Stimulated activated CD4-positive, alpha-beta T cell treated with anti-CD3 and anti-CD28 coated beads, Interleukin-12 subunit alpha, Interleukin-12 subunit beta, amount 100 ng/mL, for 24 hours (primary cell): ENCODE data around the gene DDOST.

Experiments
- DNase-seq, 2 experiments: peaks; one replicate each; pipeline ENCODE4 v3.0.0-alpha.2; 2020; ENCODE audit warnings: low read depth in 2 of 2

DDOST gene

GRCh38 chr1:20661207-20662109 lies at the start of gene DDOST:
Gene DDOST (minus strand): TSS chr1:20661369. CDS start chr1:20661350, 19 bp downstream.
- peak; percentile 91 for DNase-seq

DNA sequence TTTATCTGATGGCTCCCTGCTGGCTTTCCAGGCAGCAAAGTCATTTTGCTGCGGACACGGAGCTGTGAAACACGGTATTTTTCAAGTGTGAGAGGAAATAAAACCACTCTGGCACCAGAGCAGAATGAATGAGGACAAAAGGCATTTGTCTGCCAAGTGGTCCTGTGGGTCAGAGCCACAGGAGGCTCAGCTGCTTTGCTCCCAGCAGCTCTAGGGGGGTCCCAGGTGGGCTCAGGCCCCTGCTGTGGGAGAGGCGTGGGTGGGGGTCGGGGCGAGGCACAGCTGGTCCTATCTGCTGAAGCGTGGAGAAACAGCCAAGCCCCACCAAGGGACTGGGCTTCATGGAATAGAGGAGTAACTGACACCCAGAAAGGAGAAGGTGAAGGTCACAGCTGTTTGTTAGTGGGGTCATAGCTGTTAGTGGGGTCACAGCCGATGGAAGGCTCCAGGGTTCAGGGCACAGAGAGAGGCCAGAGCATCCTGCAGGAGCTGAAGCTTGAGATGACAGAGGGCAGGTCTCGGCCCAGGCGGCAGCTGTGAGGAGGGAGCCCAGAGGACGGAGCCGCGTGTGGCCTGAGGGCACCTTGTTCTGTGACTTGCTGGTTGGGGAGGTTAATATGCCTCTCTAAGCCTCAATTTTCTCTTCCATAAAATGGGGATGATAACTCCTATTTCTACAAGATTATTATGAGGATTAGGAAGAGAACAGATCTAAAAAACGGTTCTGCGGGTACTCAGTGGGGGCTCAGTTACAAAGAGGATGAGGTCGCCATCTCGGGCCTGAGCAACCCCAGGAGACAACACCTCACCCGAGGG lies 49.5 kb upstream of the DDOST start:
- DNase-seq: no peak

- no peak for DNase-seq
These were observed 48.7 kb upstream of the DDOST start for GRCh38 chr1:20709868-20710267.

DNA sequence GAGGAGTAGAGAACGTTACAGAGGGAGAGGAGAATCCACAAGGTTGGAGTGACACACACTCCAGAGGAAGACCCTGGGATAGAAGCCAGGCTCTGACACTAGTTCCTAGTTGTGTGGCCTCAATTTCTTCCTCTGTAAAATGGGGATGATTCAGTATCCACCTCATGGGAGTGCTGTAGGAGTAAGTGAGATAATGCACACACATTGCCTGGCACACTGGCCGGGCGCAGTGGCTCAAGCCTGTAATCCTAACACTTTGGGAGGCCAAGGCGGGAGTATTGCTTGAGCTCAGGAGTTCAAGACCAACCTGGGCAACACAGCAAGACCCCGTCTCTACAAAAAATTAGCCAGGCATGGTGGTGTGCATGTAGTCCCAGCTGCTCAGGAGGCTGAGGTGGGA lies 47.7 kb upstream of the DDOST start:
- no peak for DNase-seq

- no peak for DNase-seq
These were observed 46.9 kb upstream of the DDOST start for GRCh38 chr1:20708057-20708456.

- no peak for DNase-seq
These were observed 45.7 kb upstream of the DDOST start for GRCh38 chr1:20706841-20707240.

DNA sequence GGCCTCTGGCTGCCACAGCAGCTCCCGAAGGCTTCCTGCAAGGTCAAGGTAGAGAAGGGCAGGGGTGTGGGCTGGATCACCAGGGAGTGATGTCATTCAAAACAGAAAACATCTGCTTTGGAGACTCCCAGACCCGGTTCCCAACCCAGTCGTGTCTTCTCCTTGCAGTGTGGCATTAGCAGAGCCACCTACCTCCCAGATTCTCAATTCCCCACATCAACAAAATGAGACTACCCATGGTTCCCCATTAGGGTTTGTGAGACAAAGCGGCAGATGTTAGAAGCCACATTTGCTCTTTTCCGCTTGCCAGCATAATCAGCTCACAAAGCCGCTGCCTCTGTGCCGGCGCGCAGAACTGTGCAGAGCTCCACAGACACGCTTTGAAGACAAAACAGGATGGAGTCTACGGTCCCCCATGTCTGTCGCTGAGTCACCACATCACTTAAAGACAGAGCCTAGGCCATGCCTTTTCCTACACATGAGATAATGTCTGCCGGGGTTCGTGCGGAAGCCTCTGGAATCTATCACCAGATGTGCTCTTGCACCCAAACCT lies 44.1 kb upstream of the DDOST start:
- no peak for DNase-seq

GRCh38 chr1:20704390-20705202 lies 43.4 kb upstream of the DDOST start:
- no peak for DNase-seq

GRCh38 chr1:20703124-20703756 lies 42.1 kb upstream of the DDOST start:
- DNase-seq: no peak

DNA sequence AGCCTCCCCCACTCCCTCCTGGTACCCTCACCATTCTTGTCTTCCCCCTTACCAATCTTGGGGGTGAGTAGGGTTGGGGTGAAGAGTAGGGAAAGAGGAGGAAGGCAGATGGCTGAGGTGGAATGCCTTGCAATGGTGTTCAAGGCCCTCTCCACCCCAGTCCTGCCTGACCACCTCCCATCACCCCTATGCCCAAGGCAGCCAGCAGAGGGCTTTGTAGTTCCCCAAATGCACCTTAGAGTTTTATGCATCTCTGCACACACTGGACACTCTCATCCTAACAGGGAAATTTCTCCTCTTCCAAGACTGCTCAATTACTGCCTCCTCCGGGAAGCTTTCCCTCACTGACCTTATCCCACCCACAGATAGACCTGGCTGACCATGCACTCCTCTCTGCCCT lies 41.2 kb upstream of the DDOST start:
- DNase-seq: no peak

DNA sequence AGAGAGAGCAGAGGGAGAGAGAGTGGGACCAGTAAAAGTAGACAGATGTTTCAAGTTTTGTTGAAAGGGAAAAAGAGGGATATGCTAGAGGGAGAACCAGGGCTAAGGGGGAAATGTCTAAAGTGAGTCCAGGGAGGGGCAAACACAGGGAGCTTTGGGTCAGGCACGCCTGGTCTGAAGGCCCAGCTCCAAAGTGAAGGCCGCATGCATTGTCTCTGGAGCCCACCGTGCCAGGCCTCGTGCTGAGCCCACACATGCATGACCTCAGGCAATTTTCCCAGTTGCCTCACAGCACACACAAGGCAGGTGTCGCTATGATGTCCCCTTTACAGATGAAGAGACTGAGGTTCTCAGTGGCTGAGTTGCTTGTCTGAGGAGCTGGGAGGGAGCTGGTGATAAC lies 40.7 kb upstream of the DDOST start:
- DNase-seq: no peak

DNA sequence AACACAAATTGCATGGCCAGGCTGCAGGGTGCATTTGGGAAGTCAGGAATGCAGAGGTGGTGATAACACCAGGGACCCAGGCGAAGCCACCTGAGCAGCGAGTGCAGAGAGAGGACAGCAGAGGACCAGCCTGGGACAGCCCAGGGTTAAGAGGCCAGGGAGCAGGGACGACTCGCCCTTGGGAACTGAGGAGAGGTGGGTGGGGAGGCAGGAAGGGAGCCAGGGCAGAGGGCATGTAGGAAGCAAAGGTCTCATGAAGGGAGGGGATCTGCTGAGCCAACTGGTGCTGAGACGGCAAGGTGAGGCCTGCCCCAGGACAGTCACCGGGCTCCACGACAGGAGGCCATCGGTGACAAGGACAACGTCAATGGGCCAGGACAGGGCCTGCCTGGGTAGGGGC lies 40.3 kb upstream of the DDOST start:
- no peak for DNase-seq

- no peak for DNase-seq
These were observed 39.6 kb upstream of the DDOST start for GRCh38 chr1:20700636-20701215.

- DNase-seq: no peak
These were observed 38.4 kb upstream of the DDOST start for GRCh38 chr1:20699558-20699957.

GRCh38 chr1:20698195-20698910 lies 37.2 kb upstream of the DDOST start:
- no peak for DNase-seq

GRCh38 chr1:20697563-20697962 lies 36.4 kb upstream of the DDOST start:
- DNase-seq: no peak

DNA sequence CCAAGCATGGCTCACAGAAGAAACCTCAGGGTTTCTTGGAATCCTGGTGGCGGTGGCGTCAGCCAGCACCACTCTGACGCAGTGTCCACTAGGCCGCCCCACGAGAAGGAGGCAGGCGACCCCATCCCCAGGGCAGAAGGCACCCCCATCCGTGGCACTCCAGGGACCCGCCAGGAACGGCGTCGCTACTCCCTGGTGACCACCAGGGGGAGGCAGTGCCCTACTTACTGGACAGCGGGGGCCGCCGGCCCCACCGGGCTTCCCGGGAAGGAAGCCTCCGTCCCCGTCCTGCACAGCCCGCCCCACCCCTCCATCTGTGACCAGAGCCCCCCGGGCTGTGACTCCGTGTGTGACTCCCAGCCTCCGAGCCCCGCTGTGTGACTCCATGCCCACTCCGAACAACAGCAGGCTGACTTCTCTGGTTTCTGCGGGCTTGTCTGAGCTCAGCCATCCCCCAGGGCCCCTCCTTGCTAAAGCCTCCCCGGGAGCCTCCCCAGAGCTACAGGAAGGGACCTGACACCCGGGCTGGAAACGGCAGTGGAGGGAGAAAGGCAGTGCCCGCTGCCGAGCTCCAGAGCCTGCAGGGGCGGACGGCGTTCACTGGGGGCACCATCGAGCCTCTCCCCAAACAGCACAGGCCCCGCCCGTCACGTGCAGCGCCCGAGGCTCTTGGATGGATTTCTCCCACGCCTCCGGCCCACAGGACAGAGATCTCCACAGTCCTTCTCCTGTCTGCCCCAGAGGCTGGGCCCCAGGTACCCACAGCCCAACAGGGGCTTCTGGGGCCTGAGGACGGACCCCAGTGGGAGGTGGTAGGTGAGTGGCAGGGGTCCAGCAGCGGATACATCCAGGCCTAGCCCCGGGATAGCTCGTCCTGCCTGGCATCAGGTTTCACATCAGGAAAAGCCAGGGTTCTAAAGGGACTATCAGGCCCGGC lies 35.5 kb upstream of the DDOST start:
- DNase-seq: peak; percentile 52 to 67

DNA sequence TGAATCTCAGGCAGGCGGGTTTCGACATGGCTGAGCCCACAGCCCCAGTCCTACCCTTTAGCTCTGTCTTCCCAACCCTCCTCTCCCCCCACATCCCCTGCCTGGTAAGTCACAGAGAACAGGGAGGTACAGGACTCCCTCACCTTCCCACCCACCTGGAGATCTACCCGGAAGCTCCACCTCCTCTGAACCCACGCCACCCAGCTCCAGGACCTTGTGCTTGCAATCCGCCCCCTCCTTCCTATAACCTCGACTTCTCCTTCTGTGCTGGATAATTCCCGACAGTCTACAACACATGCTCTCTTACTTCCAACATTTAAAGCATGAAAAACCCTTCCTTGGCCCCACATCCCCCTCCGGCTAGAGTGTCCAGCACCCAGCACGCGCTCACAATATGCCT lies 34.3 kb upstream of the DDOST start:
- no peak for DNase-seq

- DNase-seq: no peak
These were observed 32.5 kb upstream of the DDOST start for GRCh38 chr1:20693623-20694022.
